Skeletal muscle tissue (tissue), 4 donors: ENCODE measurements around the gene IGFBP3. TPM values are rescaled to one million over a fixed set of nuclear protein-coding genes. Genes with fewer than 3 reads are reported as not detected.

Source experiments
- H3K27ac ChIP-seq: one replicate; pipeline ENCODE4 v1.7.0; 2013; ENCODE audit warnings: mild to moderate bottlenecking, low read depth, low read length, inconsistent platforms
- H3K27me3 ChIP-seq, 3 donors: one replicate each; pipeline ENCODE4 v1.7.0; 2013; ENCODE audit warnings: low read length in 3 of 3; ENCODE audit not compliant: control insufficient read depth in 3 of 3, insufficient read depth in 3 of 3
- H3K36me3 ChIP-seq, 3 donors: one replicate each; pipeline ENCODE4 v1.7.0; 2013; ENCODE audit warnings: low read length in 3 of 3; ENCODE audit not compliant: control insufficient read depth in 3 of 3, insufficient read depth in 3 of 3
- H3K4me1 ChIP-seq, 3 donors: one replicate each; pipeline ENCODE4 v1.7.0; 2013; ENCODE audit warnings: low read length in 3 of 3, mild to moderate bottlenecking in 3 of 3; ENCODE audit not compliant: control insufficient read depth in 3 of 3, insufficient read depth in 3 of 3
- H3K4me3 ChIP-seq, 3 donors: one replicate each; pipeline ENCODE4 v1.7.0; 2013; ENCODE audit warnings: low read length in 3 of 3
- H3K9ac ChIP-seq, 3 donors: one replicate each; pipeline ENCODE4 v1.7.0; 2013; ENCODE audit warnings: low read length in 3 of 3, mild to moderate bottlenecking in 3 of 3, moderate library complexity in 2 of 3, low read depth in 1 of 3
- H3K9me3 ChIP-seq, 3 donors: one replicate each; pipeline ENCODE4 v1.7.0; 2013; ENCODE audit warnings: low read length in 3 of 3; ENCODE audit not compliant: control insufficient read depth in 3 of 3
- total RNA-seq: library from RNA; depleted of rRNA; stranded (reverse); fragments of >200 nt; gene quantifications from one replicate; pipeline ENCODE4 v1.2.3, GENCODE V29; 2014
- donor health status: Osteomylitis.

The IGFBP3 gene
- total RNA-seq, 1 donor from 2014 or later = 112 TPM

- Histone ChIP-seq H3K36me3 (no peaks in the 10 kb centered on the region), H3K27me3 (peaks cover 14 to 20% (median 14%) of the 10 kb centered on the region in 3 donors), H3K4me3 (no peak overlapping the region), H3K9me3 (peaks cover 0 to 2% (median 0%) of the 10 kb centered on the region in 3 donors), H3K9ac (no peak overlapping the region), H3K27ac (no peak overlapping the region), H3K4me1 (no peaks in the 10 kb centered on the region)
Observed at GRCh38 chr7:45881759-45882464, 39.2 kb downstream of the IGFBP3 start.

- H3K9me3 ChIP-seq = peaks cover 0 to 2% (median 0%) of the 10 kb centered on the region in 3 donors
Observed at GRCh38 chr7:45881280-45881758, 39.8 kb downstream of the IGFBP3 start.

GRCh38 chr7:45880433-45880860 is 40.6 kb downstream of the IGFBP3 start:
- Histone ChIP-seq H3K4me3 (no peak overlapping the region), H3K9ac (no peak overlapping the region), H3K36me3 (no peaks in the 10 kb centered on the region), H3K27ac (no peak overlapping the region), H3K4me1 (no peaks in the 10 kb centered on the region), H3K9me3 (peaks cover 0 to 2% (median 0%) of the 10 kb centered on the region in 3 donors), H3K27me3 (peaks cover 11 to 14% (median 12%) of the 10 kb centered on the region in 3 donors)

More at GRCh38 chr7:45881280-45881758, 39.8 kb downstream of the IGFBP3 start:
- Histone ChIP-seq H3K4me3 (no peak overlapping the region), H3K4me1 (no peaks in the 10 kb centered on the region), H3K36me3 (no peaks in the 10 kb centered on the region), H3K9ac (no peak overlapping the region), H3K27ac (no peak overlapping the region), H3K27me3 (peaks cover 11 to 20% (median 12%) of the 10 kb centered on the region in 3 donors)

GRCh38 chr7:45878457-45879144 is 42.5 kb downstream of the IGFBP3 start:
- Histone ChIP-seq H3K9ac (no peak overlapping the region), H3K9me3 (peaks cover 0 to 2% (median 0%) of the 10 kb centered on the region in 3 donors), H3K4me3 (no peak overlapping the region), H3K27me3 (peaks cover 0 to 2% (median 0%) of the 10 kb centered on the region in 3 donors), H3K36me3 (no peaks in the 10 kb centered on the region), H3K27ac (no peak overlapping the region), H3K4me1 (no peaks in the 10 kb centered on the region)

- Histone ChIP-seq H3K27ac (no peak overlapping the region), H3K9me3 (peaks cover 0 to 2% (median 0%) of the 10 kb centered on the region in 3 donors), H3K9ac (no peak overlapping the region), H3K36me3 (no peaks in the 10 kb centered on the region), H3K27me3 (no peaks in the 10 kb centered on the region), H3K4me3 (no peak overlapping the region), H3K4me1 (no peaks in the 10 kb centered on the region)
Observed at GRCh38 chr7:45876519-45876918, 44.6 kb downstream of the IGFBP3 start.

GRCh38 chr7:45874408-45875131 is 46.5 kb downstream of the IGFBP3 start:
- Histone ChIP-seq H3K27me3 (no peaks in the 10 kb centered on the region), H3K27ac (no peak overlapping the region), H3K9me3 (peaks cover 0 to 2% (median 0%) of the 10 kb centered on the region in 3 donors), H3K36me3 (no peaks in the 10 kb centered on the region), H3K4me1 (no peaks in the 10 kb centered on the region), H3K4me3 (no peak overlapping the region), H3K9ac (no peak overlapping the region)

GRCh38 chr7:45873355-45873754 is 47.7 kb downstream of the IGFBP3 start:
- H3K36me3 ChIP-seq = no peaks in the 10 kb centered on the region
- no peaks in the 10 kb centered on the region for H3K4me1 ChIP-seq
- peaks cover 0 to under 1% (median 0%) of the 10 kb centered on the region in 3 donors for H3K9me3 ChIP-seq
- H3K4me3 ChIP-seq = no peak overlapping the region
- H3K9ac ChIP-seq = no peak overlapping the region
- no peak overlapping the region for H3K27ac ChIP-seq
- H3K27me3 ChIP-seq = no peaks in the 10 kb centered on the region

GRCh38 chr7:45873035-45873354 is 48.1 kb downstream of the IGFBP3 start, which contains the start of gene CCDC201:
TSS of gene CCDC201 (minus strand) at chr7:45873082. CDS start at chr7:45873007, 75 bp downstream.
- H3K9ac ChIP-seq = no peak within 1 kb of the TSS
- H3K36me3 ChIP-seq = no peaks in the 10 kb centered on the region
- H3K27me3 ChIP-seq = no peaks in the 10 kb centered on the region
- H3K4me3 ChIP-seq = no peak within 1 kb of the TSS
- H3K9me3 ChIP-seq = no peaks in the 10 kb centered on the region
- no peak within 1 kb of the TSS for H3K27ac ChIP-seq
- H3K4me1 ChIP-seq = no peaks in the 10 kb centered on the region

GRCh38 chr7:45872116-45873034 is 48.7 kb downstream of the IGFBP3 start:
- Histone ChIP-seq H3K9ac (no peak overlapping the region), H3K27me3 (no peaks in the 10 kb centered on the region), H3K36me3 (no peaks in the 10 kb centered on the region), H3K27ac (no peak overlapping the region), H3K4me1 (no peaks in the 10 kb centered on the region), H3K9me3 (no peaks in the 10 kb centered on the region), H3K4me3 (no peak overlapping the region)
